ENCODE measurements around the gene NT5C1A. TPM values are rescaled to one million over a fixed set of nuclear protein-coding genes. Genes with fewer than 3 reads are reported as not detected.

NT5C1A gene
- total RNA-seq (2014; rRNA removed; shearing (Covaris generic)) (not detected in 2 replicates), polyA plus RNA-seq (2016; fragmentation: Nextera tagmentation; extraction: Ambion mirVana) (not detected in 2 replicates)

DNA sequence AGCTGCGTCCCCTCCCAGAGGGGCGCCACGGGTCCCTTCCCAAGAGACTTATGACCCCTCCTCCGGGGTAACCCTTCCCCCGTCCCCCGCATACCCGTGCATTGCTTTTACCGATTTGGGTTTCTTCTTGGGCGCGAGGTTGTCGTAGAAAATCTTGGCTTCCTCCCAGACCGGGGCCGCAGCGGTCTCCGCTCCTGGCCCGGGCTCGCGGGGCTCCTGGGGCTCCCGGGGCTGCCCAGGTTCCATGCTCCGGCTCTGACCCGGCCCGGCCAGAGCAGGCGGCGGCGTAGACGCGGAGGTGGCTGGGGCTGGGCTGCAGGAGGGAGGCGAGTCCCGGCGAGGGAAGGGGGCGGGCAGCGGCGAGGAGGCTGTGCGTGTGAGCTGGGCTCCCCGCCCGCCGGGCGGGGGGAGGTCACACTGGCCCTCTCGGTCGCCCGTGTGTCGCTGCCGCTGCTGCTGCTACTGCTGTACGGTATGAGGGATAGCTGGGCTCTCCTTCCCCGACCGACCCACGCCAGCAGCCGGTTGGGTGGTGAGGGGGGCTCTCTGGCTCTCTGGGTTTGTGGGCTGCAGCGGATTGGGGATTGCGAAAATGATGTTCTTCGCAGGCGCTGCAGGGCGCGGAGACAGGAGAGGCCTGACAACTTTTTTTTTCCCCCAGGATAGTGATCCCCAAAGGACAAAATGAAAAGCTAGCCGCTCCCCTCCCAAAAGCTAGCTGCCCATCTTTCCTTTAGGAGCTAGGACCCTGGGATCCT lies at the start of gene NT5C1A:
Gene NT5C1A, minus strand, starts transcription at position 315 of the 758 bp plus-strand sequence. Its CDS starts 69 bp downstream, at position 246.
- Histone ChIP-seq H3K4me2 (ENCODE audit: unreplicated experiment) (peak within 1 kb of the TSS; percentile 81), H3K9me2 (ENCODE audit: insufficient read depth) (no peaks in the 10 kb centered on the region), H3K9me3 (ENCODE audit: low read depth) (no peaks in the 10 kb centered on the region), H4K20me1 (ENCODE audit: insufficient read depth) (no peaks in the 10 kb centered on the region), H3K27me3 (replicated peaks; ENCODE audit: insufficient read depth) (peaks cover 43% of the 10 kb centered on the region), H3K27ac (no peak within 1 kb of the TSS), H3K4me1 (ENCODE audit: insufficient read depth) (no peaks in the 10 kb centered on the region), H3K79me2 (ENCODE audit: insufficient read depth) (no peaks in the 10 kb centered on the region), H3K4me3 (peak within 1 kb of the TSS; percentile 68), H3K36me3 (ENCODE audit: low read depth) (no peaks in the 10 kb centered on the region), H2AFZ (peak within 1 kb of the TSS; percentile 32; the same call in 1 of the 2 replicates), H3K9ac (no peak within 1 kb of the TSS), H3F3A (ENCODE audit: insufficient read depth) (no peaks in the 10 kb centered on the region)
- DNase-seq: peak; percentile 46
- WGBS, 2 experiments (ENCODE audit: low coverage in 1 of 2, low lambda C conversion rate in 2 of 2, missing lambda C conversion rate in 2 of 2): 2 to 3% methylated on average over 43 to 53 of the region's 55 CpGs
- TF ChIP-seq EZH2phosphoT487 (IDR thresholded peaks at IDR 0.05; ENCODE audit: insufficient read depth, low read depth): no peak
- TF ChIP-seq EZH2 (IDR thresholded peaks at IDR 0.05; ENCODE audit: insufficient read depth, poor library complexity, severe bottlenecking): peak; percentile 58
- in situ Hi-C loops (cut with MboI): no loop called here

DNA sequence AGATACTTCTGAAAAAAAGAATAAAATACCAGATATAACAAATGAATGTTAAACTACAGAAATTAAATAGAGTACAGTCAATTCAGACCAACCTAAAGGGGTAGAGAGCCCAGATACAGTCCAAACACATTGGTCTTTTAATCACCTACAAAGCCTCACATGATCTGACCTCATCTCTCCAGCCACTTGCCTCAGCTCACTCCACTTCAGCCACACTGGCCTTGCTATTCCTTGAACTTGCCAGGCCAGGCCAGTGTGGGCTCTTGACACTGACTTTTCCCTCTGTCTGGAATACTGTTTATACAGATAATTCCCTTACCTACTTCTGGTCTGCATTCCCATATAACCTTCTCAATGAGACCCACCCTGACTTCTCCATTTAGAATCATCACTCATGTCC lies 49.8 kb upstream of the NT5C1A start:
- Histone ChIP-seq H3K4me3 (no peak overlapping the region), H2AFZ (no peak overlapping the region), H3K9me3 (ENCODE audit: low read depth) (no peaks in the 10 kb centered on the region), H3K9ac (no peak overlapping the region), H3K9me2 (ENCODE audit: insufficient read depth) (no peaks in the 10 kb centered on the region), H3K4me1 (ENCODE audit: insufficient read depth) (no peaks in the 10 kb centered on the region), H3K4me2 (ENCODE audit: unreplicated experiment) (no peak overlapping the region), H3K27me3 (replicated peaks; ENCODE audit: insufficient read depth) (peaks cover 56% of the 10 kb centered on the region), H4K20me1 (ENCODE audit: insufficient read depth) (no peaks in the 10 kb centered on the region; the same call in 1 of the 2 replicates), H3K27ac (no peak overlapping the region), H3K79me2 (ENCODE audit: insufficient read depth) (no peaks in the 10 kb centered on the region), H3F3A (ENCODE audit: insufficient read depth) (no peaks in the 10 kb centered on the region), H3K36me3 (ENCODE audit: low read depth) (no peaks in the 10 kb centered on the region)
- TF ChIP-seq EZH2phosphoT487 (IDR thresholded peaks at IDR 0.05; ENCODE audit: insufficient read depth, low read depth): no peak
- TF ChIP-seq EZH2 (IDR thresholded peaks at IDR 0.05; ENCODE audit: insufficient read depth, poor library complexity, severe bottlenecking): no peak
- DNase-seq: no peak
- in situ Hi-C loops (cut with MboI): no loop called here

DNA sequence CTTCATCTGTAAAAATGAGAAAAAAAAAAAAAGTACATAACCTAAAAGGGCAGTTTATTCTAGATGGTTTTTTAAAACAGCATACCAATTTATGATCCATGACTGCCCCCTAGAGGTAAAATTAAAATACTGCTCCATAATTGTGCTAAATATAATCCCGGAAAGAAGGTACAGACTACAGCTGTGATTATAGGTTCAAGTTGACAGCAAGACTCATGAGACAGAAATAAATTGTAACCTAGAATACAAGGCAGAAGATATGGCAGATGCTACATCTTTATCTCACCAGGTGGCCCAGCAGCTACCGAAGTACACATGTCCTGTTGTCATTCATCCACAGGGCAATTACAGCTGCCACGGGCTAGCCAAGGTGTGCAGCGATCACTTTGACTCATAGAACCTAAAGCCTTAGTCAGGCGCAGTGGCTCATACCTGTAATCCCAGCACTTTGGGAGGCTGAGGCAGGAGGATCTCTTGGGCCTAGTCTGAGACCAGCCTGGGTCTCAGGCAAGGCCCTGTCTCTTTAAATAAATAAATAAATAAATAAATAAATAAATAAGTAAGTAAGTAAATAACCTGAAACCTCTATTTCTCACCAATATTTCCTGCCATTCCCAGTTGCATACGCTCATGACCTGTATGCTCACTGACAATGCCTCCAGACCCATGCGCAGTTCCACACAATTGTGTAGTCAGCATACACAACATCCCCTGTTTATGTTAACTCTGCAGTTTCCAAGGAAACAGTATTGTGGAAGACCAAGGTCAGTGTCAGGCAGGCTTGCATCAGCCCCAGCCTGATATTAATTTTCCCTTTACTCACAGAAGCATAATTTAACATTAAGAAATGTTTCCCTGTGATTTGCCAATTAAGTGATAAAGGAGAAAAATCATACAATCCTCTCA lies 48.4 kb upstream of the NT5C1A start:
- 28 to 29% methylated on average over 7 of the region's 7 CpGs for WGBS, 2 experiments (ENCODE audit: low coverage in 1 of 2, low lambda C conversion rate in 2 of 2, missing lambda C conversion rate in 2 of 2)
- Histone ChIP-seq H3K36me3 (ENCODE audit: low read depth) (no peaks in the 10 kb centered on the region), H4K20me1 (ENCODE audit: insufficient read depth) (no peaks in the 10 kb centered on the region; the same call in 1 of the 2 replicates), H2AFZ (no peak overlapping the region), H3K4me2 (ENCODE audit: unreplicated experiment) (no peak overlapping the region), H3F3A (ENCODE audit: insufficient read depth) (no peaks in the 10 kb centered on the region), H3K4me3 (no peak overlapping the region), H3K9me3 (ENCODE audit: low read depth) (no peaks in the 10 kb centered on the region), H3K27me3 (replicated peaks; ENCODE audit: insufficient read depth) (peaks cover 51% of the 10 kb centered on the region), H3K79me2 (ENCODE audit: insufficient read depth) (no peaks in the 10 kb centered on the region), H3K9ac (no peak overlapping the region), H3K4me1 (ENCODE audit: insufficient read depth) (no peaks in the 10 kb centered on the region), H3K9me2 (ENCODE audit: insufficient read depth) (no peaks in the 10 kb centered on the region), H3K27ac (no peak overlapping the region)
- peak; percentile 68 for DNase-seq
- in situ Hi-C loops (cut with MboI): no loop called here
- TF ChIP-seq EZH2phosphoT487 (IDR thresholded peaks at IDR 0.05; ENCODE audit: insufficient read depth, low read depth): no peak
- no peak for TF ChIP-seq EZH2 (IDR thresholded peaks at IDR 0.05; ENCODE audit: insufficient read depth, poor library complexity, severe bottlenecking)

DNA sequence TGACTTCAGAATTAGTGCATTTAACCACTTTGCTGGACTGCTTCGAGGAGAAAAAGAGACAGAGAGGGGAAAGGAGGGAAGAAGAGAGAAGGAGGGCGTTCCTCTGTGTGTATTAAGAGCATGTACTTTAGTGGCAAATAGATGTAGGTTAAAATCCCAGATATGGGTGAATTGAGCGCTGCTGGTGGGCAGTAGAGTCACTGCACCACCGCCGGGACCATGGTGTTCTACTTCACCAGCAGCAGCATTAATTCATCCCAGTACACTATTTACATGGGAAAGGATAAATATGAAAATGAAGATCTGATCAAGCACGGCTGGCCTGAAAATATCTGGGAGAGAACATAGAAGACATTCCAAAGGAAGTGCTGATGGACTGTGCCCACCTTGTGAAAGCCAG lies 45.9 kb upstream of the NT5C1A start:
- Histone ChIP-seq H3F3A (ENCODE audit: insufficient read depth) (no peaks in the 10 kb centered on the region), H3K36me3 (ENCODE audit: low read depth) (no peaks in the 10 kb centered on the region), H3K27ac (no peak overlapping the region), H3K27me3 (replicated peaks; ENCODE audit: insufficient read depth) (peaks cover 53% of the 10 kb centered on the region), H3K4me2 (ENCODE audit: unreplicated experiment) (no peak overlapping the region), H2AFZ (no peak overlapping the region), H3K9me3 (ENCODE audit: low read depth) (no peaks in the 10 kb centered on the region), H3K4me1 (ENCODE audit: insufficient read depth) (no peaks in the 10 kb centered on the region), H3K79me2 (ENCODE audit: insufficient read depth) (no peaks in the 10 kb centered on the region), H3K4me3 (no peak overlapping the region), H3K9me2 (ENCODE audit: insufficient read depth) (no peaks in the 10 kb centered on the region), H3K9ac (no peak overlapping the region), H4K20me1 (ENCODE audit: insufficient read depth) (no peaks in the 10 kb centered on the region; the same call in 1 of the 2 replicates)
- 35 to 38% methylated on average over 6 of the region's 6 CpGs for WGBS, 2 experiments (ENCODE audit: low coverage in 1 of 2, low lambda C conversion rate in 2 of 2, missing lambda C conversion rate in 2 of 2)
- TF ChIP-seq EZH2 (IDR thresholded peaks at IDR 0.05; ENCODE audit: insufficient read depth, poor library complexity, severe bottlenecking) (no peak), EZH2phosphoT487 (IDR thresholded peaks at IDR 0.05; ENCODE audit: insufficient read depth, low read depth) (no peak)
- in situ Hi-C loops (cut with MboI): no loop called here
- no peak for DNase-seq

All from GM23248 (cell line).